Activated CD8-positive, alpha-beta memory T cell treated with anti-CD3 and anti-CD28 coated beads for 48 hours (primary cell): ENCODE data around the gene YY1.
"Not testable (repeated sequence)": the region's sequence is repeated elsewhere in the genome, so short reads cannot be mapped to it uniquely, and the experiment has no call there.

Source experiments
- DNase-seq, 3 experiments: peaks; one replicate each; pipeline ENCODE4 v3.0.0-alpha.2; 2020; ENCODE audit warnings: low read depth in 2 of 3, low spot score in 2 of 3

The YY1 gene

DNA sequence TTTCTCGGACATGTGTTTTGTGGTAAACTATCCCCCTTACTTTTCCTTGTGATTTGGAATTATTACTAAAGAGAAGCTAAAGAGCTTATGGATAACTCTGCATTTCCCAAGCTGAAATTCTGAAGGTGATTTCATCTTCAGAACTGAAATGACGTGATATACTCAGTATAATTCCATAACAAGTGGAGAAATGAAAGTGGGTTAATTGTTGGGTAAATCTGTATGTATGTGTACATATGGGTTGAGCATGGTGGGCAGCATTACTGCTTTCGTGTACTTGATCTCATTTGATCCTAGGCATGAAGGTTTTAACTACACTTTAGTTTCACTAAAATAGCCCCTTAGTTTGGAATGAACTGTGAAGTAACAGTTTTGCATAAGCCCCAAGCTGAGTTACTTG, 4.1 kb downstream of the YY1 start:
- DNase-seq = no peak

DNA sequence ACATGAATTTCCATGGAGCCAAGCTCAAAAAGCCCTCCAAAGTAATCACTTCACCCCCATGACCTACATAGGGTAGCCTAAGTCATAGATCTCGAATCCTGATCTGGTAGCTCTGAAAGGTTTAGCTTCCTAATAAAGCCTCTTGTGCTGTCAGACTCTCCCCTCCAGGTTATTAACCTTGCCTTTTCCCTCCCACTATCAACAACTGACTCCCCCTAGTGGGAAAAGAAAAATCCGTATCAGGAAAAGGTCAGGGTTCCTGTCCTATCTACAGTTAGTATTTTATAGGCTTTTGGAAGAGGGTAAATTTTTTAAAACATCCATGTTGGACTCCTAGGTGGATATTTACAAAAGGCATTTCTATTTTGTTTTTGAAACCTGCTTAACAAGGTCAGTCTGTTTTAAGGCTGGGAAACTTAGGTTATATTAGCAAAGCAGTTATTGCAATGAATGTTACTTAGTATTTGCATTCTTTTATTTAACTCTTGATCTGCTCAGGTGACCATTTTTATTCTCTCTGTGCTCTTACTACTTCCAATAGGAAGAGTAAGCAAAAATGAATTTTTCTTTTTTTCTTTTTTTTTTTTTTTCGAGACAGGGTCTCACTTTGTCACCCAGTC, 8.0 kb downstream of the YY1 start:
- no peak for DNase-seq

DNA sequence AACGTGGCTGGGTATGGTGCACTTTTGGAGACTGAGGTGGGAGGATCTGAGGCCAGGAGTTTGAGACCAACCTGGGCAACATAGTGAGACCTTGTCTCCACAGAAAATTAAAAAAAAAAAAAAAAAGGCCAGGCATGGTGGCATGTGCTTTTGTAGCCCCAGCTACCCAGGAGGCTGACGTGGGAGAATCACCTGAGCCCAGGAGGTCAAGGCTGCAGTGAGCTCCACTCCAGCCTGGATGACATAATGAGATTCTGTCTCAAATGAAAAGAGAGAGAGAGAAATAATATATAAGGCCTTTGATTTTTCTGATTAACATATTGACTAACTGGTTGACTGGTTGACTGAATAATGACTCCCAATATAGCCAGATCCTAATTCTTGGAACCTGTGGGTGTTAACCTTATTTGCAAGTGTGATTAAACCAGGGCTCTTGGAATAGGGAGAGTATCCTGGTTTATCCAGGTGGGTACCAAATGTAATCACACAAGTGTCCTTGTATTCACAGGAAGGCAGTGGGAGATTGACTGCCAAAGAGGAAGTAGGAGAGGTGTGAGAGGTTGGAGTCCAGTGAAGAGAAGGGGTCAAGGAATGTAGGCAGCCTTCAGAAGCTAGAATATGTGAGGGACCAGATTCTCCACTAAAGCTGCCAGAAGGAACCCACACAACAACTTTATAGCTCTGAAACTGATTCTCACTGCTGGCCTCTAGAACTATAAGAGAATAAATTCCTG, 12.0 kb downstream of the YY1 start:
- DNase-seq = no peak

DNA sequence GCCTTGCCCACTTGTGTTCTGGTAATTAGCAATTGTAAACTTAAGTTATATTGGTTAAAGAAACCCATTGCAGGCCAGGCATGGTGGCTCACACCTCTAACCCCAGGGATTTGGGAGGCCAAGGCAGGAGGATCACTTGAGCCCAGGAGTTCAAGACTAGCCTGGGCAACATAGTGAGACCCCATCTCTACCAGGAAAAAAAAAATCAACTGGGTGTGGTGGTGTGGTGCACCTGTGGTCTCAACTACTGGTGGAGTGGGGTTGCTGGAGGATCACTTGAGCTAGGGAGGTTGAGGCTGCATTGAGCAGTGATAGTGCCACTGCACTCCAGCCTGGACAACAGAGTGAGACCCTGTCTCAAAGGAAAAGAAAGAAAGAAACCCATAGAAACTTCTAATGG, 13.7 kb downstream of the YY1 start:
- no peak for DNase-seq

DNA sequence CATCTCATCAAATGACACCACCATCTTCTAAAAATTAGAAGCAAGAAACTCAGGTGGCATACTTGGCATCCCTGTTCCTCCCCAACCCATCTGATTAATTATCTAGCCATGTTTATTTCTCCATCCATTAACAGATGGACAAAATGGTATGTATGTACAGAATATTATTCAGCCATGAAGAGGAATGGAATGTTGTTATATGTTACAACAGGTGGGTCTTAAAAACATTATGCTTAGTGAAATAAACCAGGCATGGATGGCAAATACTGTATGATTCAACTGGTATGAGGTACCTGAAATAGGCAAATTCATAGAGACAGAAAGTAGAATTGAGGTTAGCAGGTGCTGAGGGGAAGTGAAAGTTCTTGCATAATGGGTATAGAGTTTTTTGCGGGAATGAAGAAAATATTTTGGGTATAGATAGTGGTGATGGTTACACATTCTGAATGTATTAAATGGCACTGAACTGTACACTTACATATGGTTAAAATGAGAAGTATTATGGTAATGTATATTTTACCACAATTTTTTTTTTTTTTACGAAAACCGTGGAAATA, 17.5 kb downstream of the YY1 start:
- DNase-seq = no peak

DNA sequence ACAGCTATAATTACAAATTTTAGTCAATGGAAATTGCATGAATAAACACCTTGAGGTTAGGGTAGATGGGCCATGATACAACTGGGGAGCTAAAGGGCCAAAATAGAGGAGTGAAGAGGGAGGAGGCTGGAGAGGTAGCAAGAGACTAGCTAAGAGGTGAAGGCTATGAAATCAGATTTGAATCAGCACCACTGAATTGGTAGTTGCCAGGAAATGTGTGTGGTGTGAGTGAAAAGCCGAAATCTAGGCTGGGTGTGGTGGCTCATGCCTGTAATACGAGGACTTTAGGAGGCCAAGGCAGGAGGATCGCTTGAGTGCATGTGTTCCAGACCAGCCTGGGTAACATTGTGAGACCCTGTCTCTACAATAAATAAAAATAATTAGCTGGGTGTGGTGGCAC, 22.7 kb downstream of the YY1 start:
- peak in 1 of 3 experiments; percentile 18 for DNase-seq

DNA sequence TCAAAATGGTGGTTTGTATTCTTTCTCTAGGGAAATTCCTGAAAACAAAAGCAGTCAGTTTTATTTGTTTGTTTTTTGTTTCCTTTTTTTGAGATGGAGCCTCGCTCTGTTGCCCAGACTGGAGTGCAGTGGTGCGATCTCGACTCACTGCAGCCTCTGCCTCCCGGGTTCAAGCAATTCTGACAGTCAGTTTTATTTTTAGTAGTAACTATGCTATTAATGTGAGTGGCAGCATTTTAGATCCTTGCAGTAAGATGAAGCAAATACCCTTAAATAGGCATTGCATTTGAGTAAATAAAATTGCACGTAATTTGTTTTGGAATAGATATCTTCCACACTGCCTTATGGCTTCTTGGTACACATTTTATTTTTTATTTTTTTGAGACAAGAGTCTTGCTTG, 23.6 kb downstream of the YY1 start:
- DNase-seq = no peak

DNA sequence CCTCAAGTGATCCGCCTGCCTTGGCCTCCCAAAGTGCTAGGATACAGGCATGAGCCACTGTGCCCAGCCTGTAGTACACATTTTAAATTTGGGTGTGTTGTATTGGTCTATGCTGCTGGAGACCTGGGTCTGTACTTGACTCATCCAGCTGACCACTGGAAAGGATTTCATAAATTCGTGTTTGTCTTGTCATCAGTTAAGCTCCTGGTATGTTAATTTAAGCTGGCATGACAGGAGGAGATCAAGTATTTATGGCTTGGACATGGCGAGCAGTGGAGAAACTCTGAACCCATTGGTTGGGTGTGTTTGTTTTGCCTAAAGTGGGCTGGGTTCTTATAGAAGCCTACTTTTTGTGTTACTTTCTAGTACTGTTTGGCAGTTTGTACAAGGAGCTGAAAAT, 24.2 kb downstream of the YY1 start:
- DNase-seq = no peak

DNA sequence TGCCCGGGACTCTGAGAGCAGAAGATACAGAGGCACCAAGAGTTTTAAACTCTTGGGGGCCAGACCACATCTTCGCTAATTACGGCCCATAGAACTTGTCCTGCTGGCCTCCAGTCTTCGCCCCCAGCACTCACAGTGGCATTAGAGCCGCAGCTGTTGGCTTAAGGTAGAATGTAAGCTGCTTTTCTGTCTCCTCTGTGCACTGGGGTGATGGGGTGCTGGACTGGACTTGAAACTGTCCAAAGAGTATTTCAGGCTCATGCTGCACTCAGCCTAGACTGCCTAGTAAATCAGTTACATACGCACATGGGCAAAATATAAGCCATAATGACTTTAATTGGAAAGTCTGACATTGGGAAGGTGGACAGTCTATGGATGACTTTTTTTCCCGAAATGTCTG, 29.0 kb downstream of the YY1 start:
- DNase-seq = no peak

DNA sequence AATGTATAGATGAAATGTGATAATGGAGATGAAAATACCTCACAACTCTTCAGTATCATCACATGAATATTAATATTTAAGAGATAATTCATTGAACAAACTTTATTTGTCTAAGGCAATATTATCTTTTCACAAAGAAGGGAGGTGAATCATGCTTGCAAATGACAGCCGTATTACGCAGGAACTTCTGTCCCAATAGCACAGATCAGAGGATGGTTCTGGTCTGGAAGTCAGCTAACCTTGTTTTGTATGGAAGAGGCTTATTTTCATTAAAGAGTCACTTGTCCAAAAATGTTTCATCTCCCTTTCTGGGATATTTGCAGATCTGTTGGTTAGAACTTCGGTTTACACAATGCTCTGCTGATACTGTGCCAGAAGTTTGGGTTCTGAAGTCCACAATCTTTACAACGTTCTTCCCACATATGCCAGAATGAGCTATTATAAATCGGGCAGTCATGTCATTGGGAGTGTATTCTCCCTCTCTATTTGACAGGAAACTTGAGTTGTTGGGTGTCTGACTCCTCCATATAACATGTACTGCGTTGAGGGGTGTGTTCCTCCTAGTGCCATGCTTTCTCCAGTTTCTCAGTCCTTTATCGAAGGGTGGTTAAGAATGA, 29.8 kb downstream of the YY1 start:
- DNase-seq = no peak

DNA sequence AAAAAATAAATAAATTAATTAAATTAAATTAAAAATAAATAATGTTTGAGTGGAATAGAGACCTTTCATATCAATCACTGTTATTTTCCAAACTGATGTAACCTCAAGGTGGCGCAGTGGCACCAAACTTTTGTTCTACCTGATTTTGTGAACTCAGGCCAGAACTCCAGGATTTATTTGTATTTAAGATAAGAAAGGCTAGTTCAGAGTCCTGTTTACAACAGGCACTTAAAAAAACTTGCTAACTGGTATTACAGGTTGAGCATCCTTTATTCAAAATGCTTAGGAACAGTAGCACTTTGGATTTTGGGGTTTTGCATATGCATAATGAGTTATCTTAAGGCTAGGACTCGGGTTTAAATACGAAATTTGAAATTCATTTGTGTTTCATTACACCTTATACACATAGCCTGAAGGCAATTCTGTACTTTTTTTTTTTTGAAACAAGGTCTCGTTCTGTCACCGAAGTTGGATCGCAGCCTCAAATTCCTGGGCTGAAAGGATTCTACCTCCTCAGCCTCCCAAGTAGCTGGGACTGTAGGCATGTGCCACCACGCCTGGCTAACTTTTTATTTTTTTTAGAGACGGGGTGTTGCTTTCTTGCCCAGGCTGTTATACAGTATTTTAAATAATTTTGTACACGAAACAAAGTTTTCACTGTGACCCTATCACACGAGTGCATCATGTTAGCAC, 32.4 kb downstream of the YY1 start:
- DNase-seq = no peak

DNA sequence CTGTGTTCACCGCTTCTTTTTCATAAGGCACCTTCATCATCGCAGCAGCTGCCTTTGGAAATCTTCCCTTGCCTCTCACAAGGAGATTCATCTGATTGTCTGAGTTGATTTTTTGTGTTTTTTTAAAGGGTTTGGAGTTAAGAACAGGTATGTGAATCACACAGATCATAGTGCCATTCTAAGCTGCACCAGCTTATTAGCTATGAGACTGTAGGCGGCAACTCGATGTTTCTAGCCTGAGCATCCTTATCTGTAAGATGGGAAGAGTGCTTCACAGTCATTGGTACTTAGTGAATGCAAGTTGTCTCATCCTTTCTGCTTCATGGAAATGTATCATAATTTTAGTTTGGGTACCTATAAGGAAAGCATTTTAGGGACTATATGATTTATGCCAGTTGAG, 35.3 kb downstream of the YY1 start:
- DNase-seq = no peak

DNA sequence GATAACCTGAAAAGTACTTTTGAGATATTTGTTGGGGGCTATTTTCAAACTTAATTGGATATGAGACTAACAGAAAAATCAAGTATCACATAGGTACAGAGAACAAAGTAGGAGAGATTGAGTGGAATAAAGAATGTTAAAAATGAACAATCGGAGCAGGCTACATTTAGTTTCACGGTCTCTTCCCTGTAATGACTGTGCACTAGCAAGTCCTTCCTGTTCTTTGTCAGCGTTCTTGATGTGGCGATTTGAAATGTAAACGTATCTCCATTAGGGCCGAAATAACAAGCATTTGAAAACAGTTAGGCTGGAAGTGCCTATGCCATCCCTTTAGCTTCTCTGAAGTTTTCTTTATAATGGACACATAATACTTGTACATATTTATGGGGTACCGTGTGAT, 36.3 kb downstream of the YY1 start:
- no peak for DNase-seq

DNA sequence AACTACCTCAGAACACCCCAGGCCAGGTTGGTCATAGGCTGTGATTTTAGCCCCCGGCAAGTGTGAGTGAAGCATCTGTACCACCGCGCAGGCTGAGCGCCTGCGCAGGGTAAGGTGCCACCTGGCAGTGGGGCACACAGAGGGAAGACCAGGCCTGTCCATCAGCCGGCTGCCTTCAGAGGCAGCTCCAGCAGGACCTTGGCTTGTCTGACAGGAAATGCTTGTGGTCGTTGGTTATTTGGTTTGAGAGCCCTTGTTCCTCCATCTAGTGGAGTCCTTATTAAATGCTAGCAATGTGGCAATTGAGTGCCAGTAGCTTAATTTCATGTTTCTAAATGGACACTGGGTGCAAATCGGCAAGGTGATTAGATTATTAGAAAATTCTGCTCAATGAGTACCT, 39.8 kb downstream of the YY1 start:
- DNase-seq = no peak

DNA sequence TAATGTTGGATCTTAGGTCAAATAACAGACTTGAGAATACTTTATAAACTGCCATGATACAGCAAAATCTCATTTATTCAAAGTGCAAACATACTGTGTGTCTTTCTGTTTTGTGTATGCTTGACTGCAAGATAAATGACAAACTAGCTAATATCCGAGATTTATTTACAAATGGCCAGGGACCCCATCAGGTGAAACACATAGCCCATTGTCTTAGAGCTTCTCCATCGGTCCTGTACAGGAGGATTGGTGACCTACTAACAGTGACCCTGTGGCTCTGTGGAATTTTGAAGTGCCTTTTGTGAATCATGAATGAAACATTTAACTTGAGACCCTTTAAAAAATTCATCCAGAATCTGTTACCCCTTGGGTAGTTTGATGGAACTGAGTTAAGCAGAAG, 40.2 kb downstream of the YY1 start:
- DNase-seq = no peak

DNA sequence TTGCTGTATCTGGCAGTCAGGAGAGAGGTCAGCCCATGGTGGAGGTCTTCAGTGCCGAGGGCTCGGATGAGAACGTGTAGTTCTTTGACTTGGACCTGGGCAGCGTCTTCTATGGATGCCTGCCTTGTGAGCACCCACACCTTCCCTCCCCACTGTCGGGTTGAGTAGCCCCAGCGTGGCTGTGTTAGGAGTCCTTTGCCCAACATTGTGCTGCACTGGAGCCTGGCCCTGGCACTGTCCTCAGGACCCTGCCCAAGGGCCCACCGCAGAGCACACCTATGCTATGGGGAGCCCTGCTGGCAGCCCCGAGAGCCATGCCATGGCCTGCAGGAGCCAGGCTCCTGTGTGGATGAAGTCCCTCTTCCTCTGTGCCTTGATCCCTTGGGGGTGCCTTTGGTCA, 40.6 kb downstream of the YY1 start:
- no peak for DNase-seq

DNA sequence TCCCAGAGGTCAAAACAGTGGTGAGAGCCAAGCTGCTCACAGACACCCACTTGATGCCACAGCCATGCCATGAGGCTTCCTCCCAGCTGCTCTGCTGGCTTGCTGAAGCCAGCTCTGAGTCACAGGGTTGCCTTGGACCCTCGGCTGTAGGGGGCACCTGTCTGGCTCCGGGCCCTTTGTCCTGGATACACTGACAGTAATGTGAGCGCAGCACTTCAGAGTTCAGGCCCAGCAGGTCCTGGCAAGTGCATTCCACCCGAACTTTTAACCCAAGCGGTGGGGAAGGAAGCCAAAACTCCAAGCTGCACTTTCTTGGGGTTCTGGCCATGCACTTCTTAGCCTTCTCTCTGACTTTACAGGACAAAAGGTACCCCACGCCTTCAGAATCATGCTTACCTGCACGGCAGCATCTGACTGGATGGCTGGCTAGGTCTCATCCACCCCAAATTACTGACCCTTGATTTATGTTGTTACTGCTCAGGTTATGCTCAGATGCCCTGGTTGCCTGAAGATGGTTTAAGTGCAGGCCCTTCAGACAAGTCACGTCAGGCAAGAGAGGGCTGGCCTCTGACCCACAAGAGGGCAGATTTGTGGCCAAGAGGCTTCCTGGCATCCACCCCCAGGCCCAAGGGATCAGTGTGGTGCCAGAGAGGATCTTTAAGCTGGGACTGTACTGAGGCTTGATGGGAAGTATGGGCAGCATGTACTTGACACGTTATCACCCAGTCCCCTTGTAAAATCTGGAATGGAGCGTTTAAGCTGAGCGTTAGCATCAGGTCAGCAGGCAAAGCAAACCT, 42.5 kb downstream of the YY1 start:
- DNase-seq = no peak

DNA sequence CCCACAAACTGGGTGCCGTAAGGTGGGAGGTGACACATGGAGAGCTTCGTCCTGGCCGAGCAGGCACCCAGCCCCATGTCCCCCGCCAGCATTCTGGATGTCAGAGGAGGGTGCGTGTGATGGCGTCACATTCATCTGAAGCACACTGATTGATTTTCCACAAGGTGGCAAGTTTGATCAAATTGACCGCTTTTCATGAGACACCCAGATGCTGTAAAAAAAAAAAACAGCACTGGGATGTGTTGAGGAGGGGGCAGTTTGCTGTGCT, 43.1 kb downstream of the YY1 start:
- DNase-seq = no peak

DNA sequence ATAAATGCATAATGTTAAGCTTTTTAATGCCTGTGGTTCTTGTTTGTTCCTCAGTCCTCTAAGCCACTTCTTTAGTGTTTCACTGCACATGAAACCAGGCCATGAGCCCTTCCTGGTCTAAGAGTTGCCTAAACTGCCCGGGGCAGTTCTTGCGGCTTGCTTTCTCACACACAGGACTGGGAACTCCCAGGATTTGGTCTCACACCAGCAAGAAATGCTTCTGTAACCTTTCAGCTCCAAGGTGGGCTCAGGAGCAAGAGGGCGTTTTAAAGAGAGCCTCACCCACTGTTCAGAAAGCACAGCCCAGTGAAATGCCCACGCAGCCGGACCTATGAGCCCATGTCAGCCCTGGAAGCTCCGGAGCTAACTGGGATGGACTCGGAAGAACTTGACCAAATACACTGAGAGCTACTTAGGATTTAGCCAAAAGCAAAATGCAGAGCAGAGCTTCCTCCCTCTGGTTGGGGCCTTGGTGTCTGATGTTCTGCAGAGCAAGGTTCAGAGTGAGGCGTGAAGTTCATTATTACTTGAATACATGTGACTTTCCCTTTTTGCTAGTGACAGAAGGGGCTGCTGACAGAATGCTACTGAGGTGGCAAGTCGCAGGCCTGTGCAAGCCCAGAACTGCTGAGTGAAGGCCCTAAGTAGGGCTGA, 43.9 kb downstream of the YY1 start:
- no peak for DNase-seq

DNA sequence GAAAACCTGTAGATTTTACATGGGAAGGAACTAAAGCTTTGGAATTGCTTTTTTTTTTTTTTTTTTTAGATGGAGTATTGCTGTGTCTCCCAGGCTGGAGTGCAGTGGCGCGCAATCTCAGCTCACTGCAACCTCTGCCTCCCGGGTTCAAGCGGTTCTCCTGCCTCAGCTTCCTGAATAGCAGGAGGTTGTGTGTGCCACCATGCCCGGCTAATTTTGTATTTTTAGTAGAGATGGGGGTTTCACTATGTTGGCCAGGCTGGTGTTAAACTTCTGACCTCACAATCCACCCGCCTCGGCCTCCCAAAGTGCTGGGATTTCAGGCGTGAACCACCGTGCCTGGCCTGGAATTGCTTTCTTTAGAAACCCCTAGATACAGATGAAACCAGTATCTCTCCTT, 44.5 kb downstream of the YY1 start:
- not testable (repeated sequence) for DNase-seq
